D721Med (cell line): ENCODE results near the gene AP2A2.

Source experiments
- DNase-seq: peaks from one replicate; pipeline ENCODE4 v3.0.0; 2011; ENCODE audit warnings: low spot score; ENCODE audit not compliant: insufficient read length
- FAIRE-seq: peaks from 2 replicates; lab custom pipeline; 2011; peaks lifted over from hg19 to GRCh38; lab: Jason Lieb, UNC
- TF ChIP-seq, protein P1 (sequence below): IDR thresholded peaks from 2 replicates; pipeline ENCODE4 v1.5.1; 2012; ENCODE audit warnings: mild to moderate bottlenecking, control low read depth; ENCODE audit not compliant: insufficient read depth; ENCODE audit errors: missing control alignments

Gene AP2A2

DNA sequence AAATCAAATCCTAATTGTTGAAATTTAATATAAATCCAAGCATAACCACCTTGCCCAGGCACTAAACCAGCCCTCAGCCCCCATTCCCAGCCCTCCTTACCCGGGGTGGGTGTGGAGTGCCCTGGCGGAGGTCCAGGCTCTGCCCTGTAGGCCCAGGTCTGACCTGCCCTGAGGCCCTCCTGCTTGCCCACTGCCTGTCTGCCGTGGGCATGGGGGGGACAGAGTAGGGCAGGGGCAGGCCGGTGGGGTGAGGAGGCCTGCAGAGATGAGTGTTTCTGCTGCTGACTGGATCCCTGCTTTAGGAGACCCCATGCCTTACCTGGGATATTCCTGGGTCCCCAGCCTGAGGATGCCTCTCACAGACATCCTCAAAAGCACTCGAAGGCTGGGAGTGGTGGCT lies 11.5 kb upstream of the AP2A2 start:
- DNase-seq (no peak), FAIRE-seq (no peak)
- TF ChIP-seq, protein P1, sequence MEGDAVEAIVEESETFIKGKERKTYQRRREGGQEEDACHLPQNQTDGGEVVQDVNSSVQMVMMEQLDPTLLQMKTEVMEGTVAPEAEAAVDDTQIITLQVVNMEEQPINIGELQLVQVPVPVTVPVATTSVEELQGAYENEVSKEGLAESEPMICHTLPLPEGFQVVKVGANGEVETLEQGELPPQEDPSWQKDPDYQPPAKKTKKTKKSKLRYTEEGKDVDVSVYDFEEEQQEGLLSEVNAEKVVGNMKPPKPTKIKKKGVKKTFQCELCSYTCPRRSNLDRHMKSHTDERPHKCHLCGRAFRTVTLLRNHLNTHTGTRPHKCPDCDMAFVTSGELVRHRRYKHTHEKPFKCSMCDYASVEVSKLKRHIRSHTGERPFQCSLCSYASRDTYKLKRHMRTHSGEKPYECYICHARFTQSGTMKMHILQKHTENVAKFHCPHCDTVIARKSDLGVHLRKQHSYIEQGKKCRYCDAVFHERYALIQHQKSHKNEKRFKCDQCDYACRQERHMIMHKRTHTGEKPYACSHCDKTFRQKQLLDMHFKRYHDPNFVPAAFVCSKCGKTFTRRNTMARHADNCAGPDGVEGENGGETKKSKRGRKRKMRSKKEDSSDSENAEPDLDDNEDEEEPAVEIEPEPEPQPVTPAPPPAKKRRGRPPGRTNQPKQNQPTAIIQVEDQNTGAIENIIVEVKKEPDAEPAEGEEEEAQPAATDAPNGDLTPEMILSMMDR: no peak

DNA sequence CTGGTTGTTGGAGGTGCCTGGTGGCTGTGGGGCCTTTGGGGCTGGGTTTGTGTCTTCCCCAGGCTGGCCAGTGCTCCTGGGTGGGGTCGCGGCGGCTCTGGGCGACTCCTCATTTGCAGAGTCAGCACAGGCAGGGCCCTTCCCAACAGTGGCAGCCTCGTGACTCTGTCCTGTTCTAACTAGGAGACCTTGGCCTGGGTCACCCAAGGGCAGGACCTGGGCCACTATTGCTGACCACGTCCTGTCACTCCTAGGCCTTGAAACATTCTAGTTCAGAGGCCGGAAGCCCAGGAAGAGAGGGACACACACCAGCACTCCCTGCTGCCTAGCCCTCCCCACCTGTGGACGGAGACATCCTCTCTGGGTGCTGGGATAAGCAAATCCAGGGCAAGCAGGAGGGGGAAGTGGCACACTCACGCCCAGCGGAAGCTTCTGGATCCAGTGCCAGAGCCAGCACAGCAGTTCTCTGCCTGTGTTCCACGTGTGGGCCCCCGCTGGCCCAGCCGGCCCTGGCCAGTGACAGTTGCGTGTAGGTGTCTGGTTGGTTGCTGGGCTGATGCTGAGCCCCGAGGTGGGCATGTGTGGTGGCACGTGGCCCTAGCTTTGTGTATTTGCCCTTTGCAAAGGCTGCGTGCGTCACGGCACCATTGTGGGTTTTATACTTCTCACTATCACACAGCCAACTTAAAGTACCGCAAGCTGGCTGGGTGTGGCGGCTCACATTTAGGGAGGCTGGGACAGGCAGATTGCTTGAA lies 10.7 kb upstream of the AP2A2 start:
- no peak for FAIRE-seq
- TF ChIP-seq, protein P1: no peak
- DNase-seq: no peak

DNA sequence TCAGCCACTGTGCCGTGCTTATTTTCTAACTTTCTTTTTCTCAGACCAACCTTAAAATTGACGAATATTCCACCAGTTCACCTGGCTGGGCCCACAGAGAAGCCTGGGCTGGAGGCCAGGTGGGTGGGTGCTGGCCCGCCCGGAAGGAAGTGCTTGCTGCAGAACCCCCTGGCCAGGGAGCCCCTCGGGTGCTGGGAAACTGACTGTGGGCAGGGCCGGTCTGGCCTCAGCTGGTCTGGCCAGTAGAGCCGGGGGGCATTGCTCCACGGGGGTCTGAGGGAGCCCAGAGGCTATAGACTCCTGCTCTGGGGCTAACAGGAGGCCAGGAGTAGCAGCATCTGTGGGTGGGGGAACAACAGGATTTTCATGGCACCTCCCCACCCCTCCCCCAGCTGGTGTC lies 8.2 kb upstream of the AP2A2 start:
- TF ChIP-seq, protein P1: no peak
- DNase-seq (no peak), FAIRE-seq (no peak)

DNA sequence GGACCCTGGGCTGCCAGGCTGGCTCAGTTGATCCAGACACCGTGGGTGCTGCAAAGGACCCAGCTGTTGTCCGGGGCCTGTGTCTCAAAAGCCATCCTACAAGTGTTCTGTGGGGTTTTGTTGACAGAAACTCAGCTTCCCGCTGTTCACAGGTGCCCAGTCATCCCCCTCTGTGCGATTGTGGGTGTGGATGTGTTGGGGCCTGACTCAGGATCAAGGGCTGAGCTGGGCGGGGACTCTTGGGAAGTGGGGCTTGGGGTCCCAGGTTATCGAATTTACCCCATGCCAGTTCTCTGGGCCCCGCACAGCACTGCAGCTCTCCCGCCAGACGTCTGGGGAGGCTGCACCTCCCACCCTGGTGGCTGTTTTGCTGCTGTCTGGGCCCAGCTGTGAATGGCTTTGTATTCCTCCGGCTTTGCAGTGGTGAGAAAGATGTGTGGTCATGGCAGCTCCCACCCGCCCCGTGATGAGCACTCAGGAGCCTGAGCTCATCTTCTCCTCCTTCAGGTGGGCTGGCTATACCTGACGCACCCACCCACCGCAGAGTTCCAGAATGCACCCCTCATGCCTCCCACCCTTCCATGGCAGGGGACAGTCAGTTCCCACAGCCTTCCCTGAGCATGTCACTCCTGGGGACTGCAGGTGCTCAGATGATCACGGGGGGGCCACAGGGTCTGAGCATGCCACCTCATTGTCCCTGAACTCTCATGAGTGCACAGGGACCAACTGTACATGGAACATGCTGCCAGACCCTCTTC lies 3.6 kb upstream of the AP2A2 start:
- DNase-seq (no peak), FAIRE-seq (no peak)
- TF ChIP-seq, protein P1: no peak

DNA sequence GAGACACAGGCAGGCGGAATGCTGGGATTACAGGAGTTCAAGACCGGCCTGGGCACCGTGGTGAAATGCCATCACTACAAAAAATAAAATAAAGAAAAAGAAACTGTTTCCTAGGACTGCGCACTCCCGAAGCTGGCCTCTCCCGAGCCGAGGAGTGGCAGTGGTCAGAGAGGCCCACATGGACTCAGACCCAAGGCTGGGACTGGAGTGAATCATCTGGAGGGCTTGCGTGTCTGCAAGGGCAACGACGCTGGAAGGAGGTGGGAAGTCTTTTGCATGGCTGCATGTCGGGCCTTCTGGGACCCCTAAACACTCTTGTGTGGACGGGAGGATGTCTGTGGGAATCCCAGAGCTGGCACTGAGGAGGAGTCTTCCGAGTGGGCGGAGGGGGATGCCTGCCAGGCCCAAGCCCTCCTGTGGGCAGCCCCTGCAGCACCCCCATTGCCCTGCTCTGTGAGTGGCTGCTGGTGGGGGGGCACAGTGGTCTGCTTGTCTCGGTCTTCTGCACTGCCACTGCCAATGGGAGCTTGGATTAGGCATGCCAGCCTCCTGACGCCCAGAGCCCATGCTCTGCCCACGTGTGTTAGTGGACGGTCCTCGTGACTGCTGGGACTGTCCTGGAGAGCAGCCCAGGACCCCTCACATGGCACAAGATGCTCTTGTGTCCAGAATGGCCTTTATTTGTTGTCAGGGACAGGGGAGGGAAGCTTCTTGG lies 1.8 kb upstream of the AP2A2 start:
- TF ChIP-seq, protein P1: no peak
- DNase-seq: no peak
- no peak for FAIRE-seq

DNA sequence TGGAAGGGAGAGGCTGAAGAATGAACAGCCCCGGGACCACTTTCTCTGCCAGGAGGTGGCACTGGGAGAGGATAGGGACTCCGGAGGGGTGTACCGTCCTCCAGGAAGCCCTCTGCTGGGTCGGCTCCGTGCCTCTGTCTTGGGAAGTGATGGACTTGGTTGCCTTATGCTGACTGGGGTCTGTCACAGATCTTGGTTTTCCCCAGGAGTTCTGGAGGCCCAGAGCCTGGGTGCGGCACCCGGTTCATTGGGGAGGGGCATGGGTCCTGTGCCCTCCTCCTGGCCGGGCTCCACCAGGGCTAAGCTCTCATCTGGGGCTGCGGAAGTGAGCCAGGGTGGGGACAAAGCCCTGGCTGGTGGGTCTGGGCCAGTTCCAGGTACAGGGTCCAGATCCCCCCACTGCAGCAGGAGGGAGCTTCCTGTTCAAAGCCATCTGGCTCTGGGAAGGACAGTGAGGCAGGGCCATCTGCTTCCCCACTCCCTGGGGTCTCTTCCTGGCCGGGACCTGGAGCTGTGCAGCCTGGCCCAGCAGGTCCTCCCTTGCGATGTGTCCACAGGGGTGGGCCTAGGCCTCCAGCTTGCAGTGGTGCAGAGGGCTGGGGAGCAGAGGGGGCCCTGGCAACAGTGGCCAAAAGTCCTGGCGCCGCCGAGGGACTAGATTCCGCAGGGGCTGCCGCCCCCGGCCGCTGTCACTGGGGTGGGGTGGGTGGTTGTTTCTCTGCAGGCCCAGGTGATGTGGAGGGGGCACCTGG lies 1.1 kb upstream of the AP2A2 start:
- DNase-seq (no peak), FAIRE-seq (no peak)
- TF ChIP-seq, protein P1: no peak
